Measurements from ENCODE around the gene ZNF22.
A peak's percentile ranks its signal among the peaks of the same experiment; 100 is the strongest.

ZNF22 gene

GRCh38 chr10:45000752-45001380, at the start of gene ZNF22:
ZNF22 (plus strand) TSS chr10:45000923; CDS start chr10:45003369, 2,446 bp downstream.
- DNase-seq, result no peak

GRCh38 chr10:44951576-44952226, 49.0 kb upstream of the ZNF22 start:
- DNase-seq, result no peak

- no peak for DNase-seq
Observed at GRCh38 chr10:44952779-44953231, 47.9 kb upstream of the ZNF22 start.

- no peak for DNase-seq
Observed at GRCh38 chr10:44954042-44954441, 46.7 kb upstream of the ZNF22 start.

GRCh38 chr10:44954962-44955361, 45.8 kb upstream of the ZNF22 start:
- DNase-seq, result no peak

- peak; percentile 20 for DNase-seq
Observed at GRCh38 chr10:44955413-44956070, 45.2 kb upstream of the ZNF22 start.

GRCh38 chr10:44956226-44956625, 44.5 kb upstream of the ZNF22 start:
- DNase-seq, result no peak

- no peak for DNase-seq
Observed at GRCh38 chr10:44956717-44957706, 43.7 kb upstream of the ZNF22 start.

- no peak for DNase-seq
Observed at GRCh38 chr10:44958196-44958897, 42.4 kb upstream of the ZNF22 start.

- DNase-seq, result no peak
Observed at GRCh38 chr10:44958898-44959246, 41.9 kb upstream of the ZNF22 start.

GRCh38 chr10:44959247-44960087, 41.3 kb upstream of the ZNF22 start, which contains the start of gene RASSF4:
RASSF4 (plus strand) TSS chr10:44959802; CDS start chr10:44970203, 10,401 bp downstream.
- peak; percentile 25 for DNase-seq

GRCh38 chr10:44960088-44960460, 40.6 kb upstream of the ZNF22 start:
- no peak for DNase-seq

GRCh38 chr10:44960482-44961229, 40.1 kb upstream of the ZNF22 start:
- no peak for DNase-seq

GRCh38 chr10:44961230-44961571, 39.5 kb upstream of the ZNF22 start:
- no peak for DNase-seq

- no peak for DNase-seq
Observed at GRCh38 chr10:44961931-44962750, 38.6 kb upstream of the ZNF22 start.

GRCh38 chr10:44962870-44963738, 37.6 kb upstream of the ZNF22 start:
- no peak for DNase-seq

GRCh38 chr10:44963772-44964633, 36.7 kb upstream of the ZNF22 start:
- DNase-seq, result peak; percentile 17

- no peak for DNase-seq
Observed at GRCh38 chr10:44965104-44965503, 35.6 kb upstream of the ZNF22 start.

Measured in DMS 273 treated with DMSO at 0.1 percent for 48 hours (cell line).